Liver (tissue), 9 donors: ENCODE data around the gene RALGPS2. TPM values are rescaled to one million over a fixed set of nuclear protein-coding genes. Genes with fewer than 3 reads are reported as not detected.

Source experiments
- DNase-seq: peaks from one replicate; pipeline ENCODE4 v3.0.0-alpha.2; 2017; ENCODE audit warnings: low spot score
- H3K27ac ChIP-seq, 2 donors: one replicate each; pipeline ENCODE4 v1.7.0; 2013; ENCODE audit warnings: inconsistent platforms in 2 of 2, low read length in 2 of 2, control low read depth in 1 of 2, low read depth in 1 of 2, mild to moderate bottlenecking in 1 of 2
- H3K27me3 ChIP-seq, 4 donors: one replicate each; pipeline versions ENCODE4 v1.6.1 to v1.7.0; 2013; ENCODE audit warnings: low read length in 3 of 4, inconsistent platforms in 1 of 4, mild to moderate bottlenecking in 1 of 4, moderate library complexity in 1 of 4; ENCODE audit not compliant: control insufficient read depth in 4 of 4, insufficient read depth in 4 of 4
- H3K36me3 ChIP-seq, 4 donors: one replicate each; pipeline versions ENCODE4 v1.6.1 to v1.7.0; 2013; ENCODE audit warnings: low read length in 3 of 4, mild to moderate bottlenecking in 3 of 4, low read depth in 1 of 4, moderate library complexity in 1 of 4; ENCODE audit not compliant: control insufficient read depth in 4 of 4, insufficient read depth in 3 of 4
- H3K4me1 ChIP-seq, 4 donors: one replicate each; pipeline versions ENCODE4 v1.6.1 to v1.7.0; 2013; ENCODE audit warnings: low read length in 3 of 4, mild to moderate bottlenecking in 3 of 4, moderate library complexity in 1 of 4; ENCODE audit not compliant: control insufficient read depth in 4 of 4, insufficient read depth in 4 of 4
- H3K4me3 ChIP-seq, 3 donors: one replicate each; pipeline versions ENCODE4 v1.6.1 to v1.7.0; 2013; ENCODE audit warnings: low read length in 3 of 3, control low read depth in 1 of 3, low read depth in 1 of 3, mild to moderate bottlenecking in 1 of 3
- H3K9ac ChIP-seq, 2 donors: one replicate each; pipeline ENCODE4 v1.7.0; 2013; ENCODE audit warnings: low read length in 2 of 2, mild to moderate bottlenecking in 2 of 2, moderate library complexity in 2 of 2, control low read depth in 1 of 2, low read depth in 1 of 2
- H3K9me3 ChIP-seq, 4 donors: one replicate each; pipeline versions ENCODE4 v1.6.1 to v1.7.0; 2013; ENCODE audit warnings: low read length in 3 of 4; ENCODE audit not compliant: control insufficient read depth in 4 of 4
- ATF3 ChIP-seq: IDR thresholded peaks from 2 replicates; pipeline ENCODE4 v1.6.1; 2016; ENCODE audit warnings: antibody characterized with exemption
- CTCF ChIP-seq: fragments of 150-350 bp; IDR thresholded peaks from 2 replicates; pipeline ENCODE4 v1.5.1; 2017; ENCODE audit warnings: improper control_type of control experiment, low read depth, low read length; ENCODE audit not compliant: missing input control
- EGR1 ChIP-seq, 2 donors: IDR thresholded peaks; 2 replicates each; pipeline ENCODE4 v1.6.1; 2016 to 2018; ENCODE audit warnings: antibody characterized with exemption in 2 of 2, low read depth in 2 of 2
- FOXA2 ChIP-seq: IDR thresholded peaks from 2 replicates; pipeline ENCODE4 v1.6.1; 2016; ENCODE audit warnings: antibody characterized with exemption
- GABPA ChIP-seq, 2 donors: IDR thresholded peaks in 1 of 2; conservative IDR thresholded peaks in 1 of 2; 2 replicates each; pipeline ENCODE4 v1.6.1; 2016; ENCODE audit warnings: antibody characterized with exemption in 2 of 2, mild to moderate bottlenecking in 1 of 2, moderate library complexity in 1 of 2
- HNF4A ChIP-seq, 2 donors: conservative IDR thresholded peaks; 2 replicates each; pipeline ENCODE4 v1.6.1; 2016; ENCODE audit warnings: antibody characterized with exemption in 2 of 2, mild to moderate bottlenecking in 2 of 2
- JUND ChIP-seq, 2 donors: IDR thresholded peaks; 2 replicates each; pipeline ENCODE4 v1.6.1; 2016; ENCODE audit warnings: antibody characterized with exemption in 2 of 2
- MAX ChIP-seq: IDR thresholded peaks from 2 replicates; pipeline ENCODE4 v1.6.1; 2016; ENCODE audit warnings: antibody characterized with exemption
- RAD21 ChIP-seq, 2 donors: IDR thresholded peaks; 2 replicates each; pipeline ENCODE4 v1.6.1; 2016; ENCODE audit warnings: antibody characterized with exemption in 2 of 2, mild to moderate bottlenecking in 2 of 2
- RXRA ChIP-seq, 2 donors: IDR thresholded peaks; 2 replicates each; pipeline ENCODE4 v1.6.1; 2017 to 2018; ENCODE audit warnings: antibody characterized with exemption in 2 of 2, mild to moderate bottlenecking in 1 of 2
- TAF1 ChIP-seq: conservative IDR thresholded peaks from 2 replicates; pipeline ENCODE4 v1.6.1; 2016; ENCODE audit warnings: antibody characterized with exemption, mild to moderate bottlenecking
- YY1 ChIP-seq: IDR thresholded peaks from 2 replicates; pipeline ENCODE4 v1.6.1; 2016; ENCODE audit warnings: antibody characterized with exemption, mild to moderate bottlenecking
- ZBTB33 ChIP-seq: IDR thresholded peaks from 2 replicates; pipeline ENCODE4 v1.6.1; 2016; ENCODE audit warnings: antibody characterized with exemption
- WGBS: extraction: QIAGEN DNeasy Blood & Tissue Kit; methylation state at CpG from one replicate; pipeline ENCODE4 v1.1.7; 2013; 5-methylcytosine and 5-hydroxymethylcytosine counted together
- polyA plus RNA-seq, 2 donors: library from polyadenylated mRNA; stranded (reverse) in 1 of 2; unstranded in 1 of 2; fragments of 200-250 nt in 1 of 2; fragments of >200 nt in 1 of 2; fragmentation: Nextera tagmentation in 1 of 2; extraction: Ambion mirVana in 1 of 2; gene quantifications; one replicate each; pipeline versions ENCODE4 v1.2.1 to v1.2.3, GENCODE V29; 2013 to 2015
- total RNA-seq, 2 donors: library from RNA; depleted of rRNA; stranded (reverse); fragments of >200 nt; gene quantifications; one replicate each; pipeline ENCODE4 v1.2.3, GENCODE V29; 2014
- donor health status: healthy.
- donor health status: healthy.
- donor health status: healthy.
- donor health status: healthy.
- donor health status: healthy.

RALGPS2 gene
- total and polyA plus RNA-seq, 4 donors, result 8.1 to 39.2 (median 16.9) TPM

GRCh38 chr1:178961331-178961730 lies 236.3 kb downstream of the RALGPS2 start:
- Histone ChIP-seq H3K4me1 (peaks cover 5 to 7% (median 6%) of the 10 kb centered on the region in 4 donors), H3K27me3 (no peaks in the 10 kb centered on the region), H3K4me3 (no peak overlapping the region), H3K27ac (no peak overlapping the region), H3K9me3 (peaks cover 0 to 1% (median 0%) of the 10 kb centered on the region in 4 donors), H3K36me3 (no peaks in the 10 kb centered on the region), H3K9ac (no peak overlapping the region)
- peak; percentile 12 for DNase-seq
- 95% methylated on average over 4 of the region's 4 CpGs for WGBS
- TF ChIP-seq ZBTB33 (no peak), GABPA (IDR thresholded peaks at IDR 0.05 in 1 of 2, conservative IDR thresholded peaks at IDR 0.05 in 1 of 2) (no peak), EGR1 (IDR thresholded peaks at IDR 0.05; ENCODE audit: low read depth in 2 of 2) (no peak), RAD21 (IDR thresholded peaks at IDR 0.05) (no peak), RXRA (IDR thresholded peaks at IDR 0.05) (no peak), YY1 (no peak), TAF1 (no peak), JUND (IDR thresholded peaks at IDR 0.05) (no peak), CTCF (no peak)

GRCh38 chr1:178961868-178962267 lies 236.8 kb downstream of the RALGPS2 start:
- DNase-seq, result no peak
- Histone ChIP-seq H3K4me3 (no peak overlapping the region), H3K27ac (no peak overlapping the region), H3K36me3 (no peaks in the 10 kb centered on the region), H3K9ac (no peak overlapping the region), H3K9me3 (peaks cover 0 to 1% (median 0%) of the 10 kb centered on the region in 4 donors), H3K4me1 (peaks cover 5 to 7% (median 6%) of the 10 kb centered on the region in 4 donors), H3K27me3 (no peaks in the 10 kb centered on the region)
- TF ChIP-seq FOXA2 (no peak), MAX (no peak), ATF3 (no peak), HNF4A (conservative IDR thresholded peaks at IDR 0.05) (no peak), EGR1 (IDR thresholded peaks at IDR 0.05; ENCODE audit: low read depth in 2 of 2) (no peak), CTCF (no peak), RXRA (IDR thresholded peaks at IDR 0.05) (no peak), TAF1 (no peak), GABPA (IDR thresholded peaks at IDR 0.05 in 1 of 2, conservative IDR thresholded peaks at IDR 0.05 in 1 of 2) (no peak), ZBTB33 (no peak)
- 98% methylated on average over 3 of the region's 3 CpGs for WGBS
